ENCODE measurements around the gene ARHGEF7. TPM values are rescaled to one million over a fixed set of nuclear protein-coding genes. Genes with fewer than 3 reads are reported as not detected.

The ARHGEF7 gene
- total and polyA plus RNA-seq, 2 experiments from 2014 or later = 23.6 to 58.9 TPM

DNA sequence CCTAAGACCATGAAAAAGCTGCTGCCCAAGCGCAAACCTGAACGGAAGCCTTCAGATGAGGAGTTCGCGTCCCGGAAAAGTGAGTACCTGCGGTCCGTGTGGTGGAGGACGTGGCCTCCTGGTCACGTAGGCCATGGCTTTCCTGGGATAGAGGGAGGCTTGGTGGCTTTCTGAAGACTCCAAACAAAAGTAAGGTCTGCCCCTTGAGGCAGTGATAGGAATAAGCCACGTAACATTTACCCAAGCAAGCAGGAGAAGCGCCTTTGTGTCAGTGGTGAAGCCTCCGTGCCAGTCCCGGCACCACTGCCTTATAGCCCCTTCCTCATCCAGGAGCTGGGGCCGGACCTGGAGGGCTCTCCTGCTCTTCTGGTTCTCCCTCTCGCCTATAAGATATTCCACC lies 171.1 kb downstream of the ARHGEF7 start:
- H3K27ac Mint-ChIP-seq = no peak overlapping the region
- H3K27me3 Mint-ChIP-seq (ENCODE audit: insufficient read depth, low read depth, poor library complexity) = peaks cover 4% of the 10 kb centered on the region
- TF ChIP-seq ZNF114 (CRISPR knock-in tag; IDR thresholded peaks at IDR 0.05) = no peak
- TF ChIP-seq, protein P1, sequence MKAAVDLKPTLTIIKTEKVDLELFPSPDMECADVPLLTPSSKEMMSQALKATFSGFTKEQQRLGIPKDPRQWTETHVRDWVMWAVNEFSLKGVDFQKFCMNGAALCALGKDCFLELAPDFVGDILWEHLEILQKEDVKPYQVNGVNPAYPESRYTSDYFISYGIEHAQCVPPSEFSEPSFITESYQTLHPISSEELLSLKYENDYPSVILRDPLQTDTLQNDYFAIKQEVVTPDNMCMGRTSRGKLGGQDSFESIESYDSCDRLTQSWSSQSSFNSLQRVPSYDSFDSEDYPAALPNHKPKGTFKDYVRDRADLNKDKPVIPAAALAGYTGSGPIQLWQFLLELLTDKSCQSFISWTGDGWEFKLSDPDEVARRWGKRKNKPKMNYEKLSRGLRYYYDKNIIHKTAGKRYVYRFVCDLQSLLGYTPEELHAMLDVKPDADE (IDR thresholded peaks at IDR 0.05) = no peak
- no peak for TF ChIP-seq STAT1 (IDR thresholded peaks at IDR 0.05; ENCODE audit: unreplicated experiment)
- TF ChIP-seq, protein P2, sequence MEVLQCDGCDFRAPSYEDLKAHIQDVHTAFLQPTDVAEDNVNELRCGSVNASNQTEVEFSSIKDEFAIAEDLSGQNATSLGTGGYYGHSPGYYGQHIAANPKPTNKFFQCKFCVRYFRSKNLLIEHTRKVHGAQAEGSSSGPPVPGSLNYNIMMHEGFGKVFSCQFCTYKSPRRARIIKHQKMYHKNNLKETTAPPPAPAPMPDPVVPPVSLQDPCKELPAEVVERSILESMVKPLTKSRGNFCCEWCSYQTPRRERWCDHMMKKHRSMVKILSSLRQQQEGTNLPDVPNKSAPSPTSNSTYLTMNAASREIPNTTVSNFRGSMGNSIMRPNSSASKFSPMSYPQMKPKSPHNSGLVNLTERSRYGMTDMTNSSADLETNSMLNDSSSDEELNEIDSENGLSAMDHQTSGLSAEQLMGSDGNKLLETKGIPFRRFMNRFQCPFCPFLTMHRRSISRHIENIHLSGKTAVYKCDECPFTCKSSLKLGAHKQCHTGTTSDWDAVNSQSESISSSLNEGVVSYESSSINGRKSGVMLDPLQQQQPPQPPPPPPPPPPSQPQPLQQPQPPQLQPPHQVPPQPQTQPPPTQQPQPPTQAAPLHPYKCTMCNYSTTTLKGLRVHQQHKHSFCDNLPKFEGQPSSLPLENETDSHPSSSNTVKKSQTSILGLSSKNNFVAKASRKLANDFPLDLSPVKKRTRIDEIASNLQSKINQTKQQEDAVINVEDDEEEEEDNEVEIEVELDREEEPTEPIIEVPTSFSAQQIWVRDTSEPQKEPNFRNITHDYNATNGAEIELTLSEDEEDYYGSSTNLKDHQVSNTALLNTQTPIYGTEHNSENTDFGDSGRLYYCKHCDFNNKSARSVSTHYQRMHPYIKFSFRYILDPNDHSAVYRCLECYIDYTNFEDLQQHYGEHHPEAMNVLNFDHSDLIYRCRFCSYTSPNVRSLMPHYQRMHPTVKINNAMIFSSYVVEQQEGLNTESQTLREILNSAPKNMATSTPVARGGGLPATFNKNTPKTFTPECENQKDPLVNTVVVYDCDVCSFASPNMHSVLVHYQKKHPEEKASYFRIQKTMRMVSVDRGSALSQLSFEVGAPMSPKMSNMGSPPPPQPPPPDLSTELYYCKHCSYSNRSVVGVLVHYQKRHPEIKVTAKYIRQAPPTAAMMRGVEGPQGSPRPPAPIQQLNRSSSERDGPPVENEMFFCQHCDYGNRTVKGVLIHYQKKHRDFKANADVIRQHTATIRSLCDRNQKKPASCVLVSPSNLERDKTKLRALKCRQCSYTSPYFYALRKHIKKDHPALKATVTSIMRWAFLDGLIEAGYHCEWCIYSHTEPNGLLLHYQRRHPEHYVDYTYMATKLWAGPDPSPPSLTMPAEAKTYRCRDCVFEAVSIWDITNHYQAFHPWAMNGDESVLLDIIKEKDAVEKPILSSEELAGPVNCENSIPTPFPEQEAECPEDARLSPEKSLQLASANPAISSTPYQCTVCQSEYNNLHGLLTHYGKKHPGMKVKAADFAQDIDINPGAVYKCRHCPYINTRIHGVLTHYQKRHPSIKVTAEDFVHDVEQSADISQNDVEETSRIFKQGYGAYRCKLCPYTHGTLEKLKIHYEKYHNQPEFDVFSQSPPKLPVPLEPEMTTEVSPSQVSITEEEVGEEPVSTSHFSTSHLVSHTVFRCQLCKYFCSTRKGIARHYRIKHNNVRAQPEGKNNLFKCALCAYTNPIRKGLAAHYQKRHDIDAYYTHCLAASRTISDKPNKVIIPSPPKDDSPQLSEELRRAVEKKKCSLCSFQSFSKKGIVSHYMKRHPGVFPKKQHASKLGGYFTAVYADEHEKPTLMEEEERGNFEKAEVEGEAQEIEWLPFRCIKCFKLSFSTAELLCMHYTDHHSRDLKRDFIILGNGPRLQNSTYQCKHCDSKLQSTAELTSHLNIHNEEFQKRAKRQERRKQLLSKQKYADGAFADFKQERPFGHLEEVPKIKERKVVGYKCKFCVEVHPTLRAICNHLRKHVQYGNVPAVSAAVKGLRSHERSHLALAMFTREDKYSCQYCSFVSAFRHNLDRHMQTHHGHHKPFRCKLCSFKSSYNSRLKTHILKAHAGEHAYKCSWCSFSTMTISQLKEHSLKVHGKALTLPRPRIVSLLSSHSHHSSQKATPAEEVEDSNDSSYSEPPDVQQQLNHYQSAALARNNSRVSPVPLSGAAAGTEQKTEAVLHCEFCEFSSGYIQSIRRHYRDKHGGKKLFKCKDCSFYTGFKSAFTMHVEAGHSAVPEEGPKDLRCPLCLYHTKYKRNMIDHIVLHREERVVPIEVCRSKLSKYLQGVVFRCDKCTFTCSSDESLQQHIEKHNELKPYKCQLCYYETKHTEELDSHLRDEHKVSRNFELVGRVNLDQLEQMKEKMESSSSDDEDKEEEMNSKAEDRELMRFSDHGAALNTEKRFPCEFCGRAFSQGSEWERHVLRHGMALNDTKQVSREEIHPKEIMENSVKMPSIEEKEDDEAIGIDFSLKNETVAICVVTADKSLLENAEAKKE (CRISPR knock-in tag; IDR thresholded peaks at IDR 0.05) = no peak
- no peak for TF ChIP-seq POLR2AphosphoS5 (IDR thresholded peaks at IDR 0.05; ENCODE audit: low read depth)
- no peak for TF ChIP-seq CREB1 (CRISPR knock-in tag; IDR thresholded peaks at IDR 0.05; ENCODE audit: low read depth)
- TF ChIP-seq NANOG (IDR thresholded peaks at IDR 0.05; ENCODE audit: borderline replicate concordance) = no peak
- TF ChIP-seq, protein P3, sequence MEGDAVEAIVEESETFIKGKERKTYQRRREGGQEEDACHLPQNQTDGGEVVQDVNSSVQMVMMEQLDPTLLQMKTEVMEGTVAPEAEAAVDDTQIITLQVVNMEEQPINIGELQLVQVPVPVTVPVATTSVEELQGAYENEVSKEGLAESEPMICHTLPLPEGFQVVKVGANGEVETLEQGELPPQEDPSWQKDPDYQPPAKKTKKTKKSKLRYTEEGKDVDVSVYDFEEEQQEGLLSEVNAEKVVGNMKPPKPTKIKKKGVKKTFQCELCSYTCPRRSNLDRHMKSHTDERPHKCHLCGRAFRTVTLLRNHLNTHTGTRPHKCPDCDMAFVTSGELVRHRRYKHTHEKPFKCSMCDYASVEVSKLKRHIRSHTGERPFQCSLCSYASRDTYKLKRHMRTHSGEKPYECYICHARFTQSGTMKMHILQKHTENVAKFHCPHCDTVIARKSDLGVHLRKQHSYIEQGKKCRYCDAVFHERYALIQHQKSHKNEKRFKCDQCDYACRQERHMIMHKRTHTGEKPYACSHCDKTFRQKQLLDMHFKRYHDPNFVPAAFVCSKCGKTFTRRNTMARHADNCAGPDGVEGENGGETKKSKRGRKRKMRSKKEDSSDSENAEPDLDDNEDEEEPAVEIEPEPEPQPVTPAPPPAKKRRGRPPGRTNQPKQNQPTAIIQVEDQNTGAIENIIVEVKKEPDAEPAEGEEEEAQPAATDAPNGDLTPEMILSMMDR (conservative IDR thresholded peaks at IDR 0.05; ENCODE audit: low read depth in 2 of 2) = no peak
- no peaks in the 10 kb centered on the region for H3K4me1 Mint-ChIP-seq
- no peak overlapping the region for H3K4me3 Mint-ChIP-seq
- Histone ChIP-seq H3K4me3 (no peak overlapping the region), H3K9me2 (ENCODE audit: insufficient read depth) (no peaks in the 10 kb centered on the region), H3F3A (replicated peaks; ENCODE audit: low read depth) (no peaks in the 10 kb centered on the region), H4K20me1 (replicated peaks; ENCODE audit: insufficient read depth) (no peaks in the 10 kb centered on the region; the same call in 1 of the 2 replicates), H3K79me2 (replicated peaks; ENCODE audit: insufficient read depth) (no peaks in the 10 kb centered on the region), H3K27ac (ENCODE audit: low read depth) (no peak overlapping the region), H2AFZ (no peak overlapping the region), H3K4me1 (ENCODE audit: insufficient read depth) (no peaks in the 10 kb centered on the region), H3K27me3 (ENCODE audit: insufficient read depth) (no peaks in the 10 kb centered on the region), H3K36me3 (ENCODE audit: insufficient read depth) (peaks cover 15% of the 10 kb centered on the region), H3K4me2 (no peak overlapping the region)
- peak; percentile 29 for DNase-seq (ENCODE audit: low spot score)
- H3K36me3 Mint-ChIP-seq (ENCODE audit: low read depth) = peaks cover 55% of the 10 kb centered on the region
- peak; percentile 57 for ATAC-seq
- no peaks in the 10 kb centered on the region; the same call in 2 of the 3 replicates for H3K9me3 Mint-ChIP-seq

Data from GM23338 (cell line).